ENCODE measurements around the gene GSX2.
A peak's percentile ranks its signal among the peaks of the same experiment; 100 is the strongest.
"Not testable (repeated sequence)": the region's sequence is repeated elsewhere in the genome, so short reads cannot be mapped to it uniquely, and the experiment has no call there.

GSX2 gene

DNA sequence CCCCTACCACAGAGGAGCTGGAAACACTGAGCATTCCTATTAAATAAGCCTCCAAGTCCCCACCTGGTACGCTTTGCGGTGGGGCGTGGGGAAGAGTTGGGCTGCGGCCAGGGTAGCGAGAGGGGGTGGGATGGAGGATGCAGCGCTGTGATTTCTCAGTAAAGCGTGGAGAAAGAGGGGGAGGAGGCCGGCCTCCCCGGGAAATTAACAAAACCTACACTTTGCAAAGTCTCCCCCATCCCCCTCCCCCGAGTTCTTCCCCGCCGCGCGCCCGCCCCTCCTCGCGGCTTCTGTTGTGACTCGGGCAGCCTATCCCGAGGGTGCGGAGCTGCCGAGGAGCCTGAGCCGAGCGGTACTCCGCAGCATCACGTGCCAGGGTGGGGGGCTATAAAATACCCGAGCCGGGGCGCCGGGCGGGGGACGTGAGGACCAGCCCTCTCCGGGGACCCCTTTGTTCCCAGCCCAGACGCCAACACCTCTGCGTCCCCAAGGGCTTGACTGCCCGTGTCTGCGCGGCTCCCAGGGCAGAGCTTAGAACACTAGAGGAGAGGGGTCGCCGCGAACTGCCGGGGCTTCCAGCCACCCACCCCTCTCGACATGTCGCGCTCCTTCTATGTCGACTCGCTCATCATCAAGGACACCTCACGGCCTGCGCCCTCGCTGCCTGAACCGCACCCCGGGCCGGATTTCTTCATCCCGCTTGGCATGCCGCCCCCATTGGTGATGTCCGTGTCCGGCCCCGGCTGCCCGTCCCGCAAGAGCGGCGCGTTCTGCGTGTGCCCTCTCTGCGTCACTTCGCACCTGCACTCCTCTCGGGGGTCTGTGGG is at the start of gene GSX2:
Gene GSX2, plus strand, starts transcription at position 416 of the 827 bp plus-strand sequence. Its CDS starts 182 bp downstream, at position 598.
- no peak for DNase-seq (ENCODE audit: low spot score)

- no peak for DNase-seq (ENCODE audit: low spot score)
Measured at GRCh38 chr4:54050214-54050904, 49.6 kb upstream of the GSX2 start.

DNA sequence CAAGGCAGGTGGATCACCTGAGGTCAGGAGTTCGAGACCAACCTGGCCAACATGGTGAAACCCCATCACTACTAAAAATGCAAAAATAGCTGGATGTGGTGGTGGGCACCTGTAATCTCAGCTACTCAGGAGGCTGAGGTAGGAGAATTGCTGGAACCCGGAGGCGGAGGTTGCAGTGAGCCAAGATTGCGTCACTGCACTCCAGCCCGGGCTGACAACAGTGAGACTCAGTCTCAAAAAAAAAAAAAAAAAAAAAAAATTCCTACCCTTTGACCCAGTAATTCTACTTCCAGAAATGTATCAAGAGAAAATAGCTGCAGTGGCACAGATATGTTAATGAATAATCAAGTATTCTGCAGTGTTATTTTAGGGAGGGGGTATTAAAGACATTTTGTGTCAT is 46.6 kb upstream of the GSX2 start:
- DNase-seq (ENCODE audit: low spot score): not testable (repeated sequence)

DNA sequence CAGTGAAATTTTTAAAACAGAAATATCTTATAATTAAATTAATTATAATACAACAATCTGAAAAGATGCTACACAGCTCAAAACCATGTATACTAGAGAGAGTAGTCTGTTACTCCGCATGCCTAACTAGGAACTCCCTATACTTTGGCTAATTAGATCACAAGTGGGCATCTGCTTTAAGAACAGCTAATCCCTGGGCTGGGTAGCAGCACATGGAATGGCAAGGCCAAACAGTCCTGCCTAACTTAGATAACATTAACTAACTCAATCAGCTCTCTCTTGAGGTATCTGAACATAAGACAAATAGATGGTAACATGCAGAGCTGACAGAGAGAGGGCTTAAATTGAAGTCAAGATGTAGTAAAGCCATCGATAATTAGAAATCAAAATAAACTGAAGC is 45.5 kb upstream of the GSX2 start:
- DNase-seq (ENCODE audit: low spot score): no peak

DNA sequence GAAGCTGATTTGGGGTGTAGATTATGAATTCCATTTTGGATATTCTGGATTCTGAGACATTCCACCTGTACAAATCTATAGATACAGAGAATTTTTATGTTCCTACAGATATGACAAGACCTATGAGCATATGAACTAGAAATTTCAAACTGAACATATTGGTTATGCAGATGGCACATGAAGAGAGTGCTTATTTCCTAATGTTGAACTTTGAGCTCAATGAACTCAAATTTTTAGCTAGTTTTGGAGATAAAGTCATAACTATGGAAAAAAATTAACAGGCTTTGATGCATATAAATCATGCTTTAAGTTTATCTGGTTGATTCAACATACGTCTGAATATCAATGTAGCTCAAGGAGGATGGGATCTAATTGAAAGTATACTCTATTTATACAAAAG is 44.5 kb upstream of the GSX2 start:
- no peak for DNase-seq (ENCODE audit: low spot score)

DNA sequence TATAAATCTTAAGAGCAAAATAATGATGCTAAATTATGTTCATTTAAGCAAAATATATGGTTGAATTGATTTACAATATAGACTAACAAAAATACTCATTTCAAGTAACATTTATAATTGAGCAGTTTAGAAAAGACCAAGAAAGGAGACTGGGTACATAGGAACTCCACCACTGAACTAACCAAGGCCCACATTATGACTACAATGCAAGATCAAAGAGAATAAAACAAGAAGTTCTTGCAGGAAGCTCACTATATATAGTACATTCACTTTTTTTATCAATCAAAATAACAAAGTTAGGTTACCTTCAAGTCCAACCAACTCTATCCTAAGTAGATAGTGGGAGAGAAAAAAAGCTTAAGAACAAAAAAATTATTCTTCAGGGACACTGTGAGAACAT is 43.6 kb upstream of the GSX2 start:
- DNase-seq (ENCODE audit: low spot score): no peak

GRCh38 chr4:54058171-54058570 is 41.8 kb upstream of the GSX2 start:
- no peak for DNase-seq (ENCODE audit: low spot score)

DNA sequence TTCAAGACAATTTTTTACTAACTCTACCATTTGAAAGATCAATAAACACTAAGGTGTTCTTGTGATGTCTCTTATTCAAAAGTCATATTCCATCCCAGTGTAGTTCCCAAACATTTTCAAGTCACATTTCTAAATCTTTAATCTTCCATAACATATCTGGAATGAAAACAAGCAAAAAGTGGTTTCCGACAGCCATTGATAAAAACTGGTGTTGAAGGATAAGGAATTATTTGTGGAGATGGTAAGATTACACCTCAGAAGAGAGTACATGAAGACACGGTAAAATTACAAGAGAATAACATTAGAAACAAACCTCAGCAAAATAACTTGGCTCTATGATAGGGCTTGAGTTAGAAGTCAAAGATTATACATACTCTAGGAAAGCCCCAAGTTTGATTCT is 39.8 kb upstream of the GSX2 start:
- DNase-seq (ENCODE audit: low spot score): no peak

GRCh38 chr4:54061067-54061466 is 38.9 kb upstream of the GSX2 start:
- DNase-seq (ENCODE audit: low spot score): no peak

GRCh38 chr4:54061873-54062272 is 38.1 kb upstream of the GSX2 start:
- no peak for DNase-seq (ENCODE audit: low spot score)

DNA sequence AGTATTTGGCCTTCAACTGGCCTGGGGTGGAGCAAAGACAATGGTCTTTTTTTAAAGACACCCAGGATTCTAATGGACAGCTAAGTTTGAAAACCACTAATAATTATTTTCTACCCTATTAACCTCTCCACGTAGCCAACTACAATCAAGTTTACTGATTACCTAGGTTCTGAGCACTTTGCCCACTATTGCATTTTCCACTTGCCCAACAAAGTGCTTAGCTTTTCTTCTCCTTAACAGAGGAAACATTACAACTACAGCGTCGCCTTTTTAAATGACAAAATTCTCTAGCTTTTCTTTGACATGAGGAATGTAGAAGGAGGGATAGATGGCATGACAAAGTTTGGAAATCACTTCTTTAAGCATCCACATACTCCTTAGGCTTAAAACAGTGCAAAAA is 37.6 kb upstream of the GSX2 start:
- DNase-seq (ENCODE audit: low spot score): no peak

DNA sequence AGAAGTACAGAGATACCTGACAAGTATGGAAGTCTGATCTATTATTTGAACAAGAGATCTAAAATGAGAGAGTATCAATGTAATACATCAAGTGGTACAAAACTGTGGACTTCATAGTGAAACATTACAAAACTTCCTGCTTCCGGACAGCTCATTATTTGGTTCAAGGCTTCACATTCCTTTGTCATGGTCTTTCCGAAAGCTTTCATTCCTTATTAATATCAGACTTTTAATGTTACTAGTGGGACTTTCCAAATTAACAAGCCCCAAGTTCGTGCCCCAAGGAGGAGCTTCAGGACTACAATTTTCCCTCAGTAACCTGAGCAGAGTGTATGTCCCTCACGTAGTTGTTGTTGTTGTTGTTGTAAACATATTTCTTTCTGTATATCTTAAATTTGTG is 36.7 kb upstream of the GSX2 start:
- DNase-seq (ENCODE audit: low spot score): no peak

DNA sequence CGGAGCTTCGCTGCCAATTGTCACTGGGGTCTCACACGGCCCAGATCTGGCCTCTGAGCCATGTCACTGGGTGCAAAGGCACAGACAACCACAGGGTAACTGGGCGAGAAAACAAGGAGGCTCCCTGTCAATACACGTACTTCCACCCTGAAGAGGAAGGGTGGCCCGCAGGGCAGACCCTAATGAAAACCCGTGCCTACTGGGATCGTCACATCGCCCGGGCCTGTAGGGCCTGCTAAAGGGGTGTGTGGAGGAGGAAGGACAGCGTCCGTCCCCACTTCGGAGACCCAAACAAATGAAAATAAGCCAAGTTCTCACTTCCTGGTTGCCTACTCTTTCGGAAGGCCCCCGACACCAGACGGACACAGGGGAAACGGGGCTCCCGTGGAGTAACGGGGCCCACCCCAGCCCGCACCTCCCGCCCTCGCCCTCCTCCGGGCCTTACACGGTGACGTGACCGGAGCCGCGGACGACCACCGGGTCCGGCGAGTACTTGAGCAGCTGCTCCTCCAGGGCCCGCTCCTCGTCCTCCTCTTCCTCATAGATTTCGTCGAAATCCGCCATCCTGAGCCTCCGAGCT is 36.1 kb upstream of the GSX2 start:
- peak; percentile 47 for DNase-seq (ENCODE audit: low spot score)

DNA sequence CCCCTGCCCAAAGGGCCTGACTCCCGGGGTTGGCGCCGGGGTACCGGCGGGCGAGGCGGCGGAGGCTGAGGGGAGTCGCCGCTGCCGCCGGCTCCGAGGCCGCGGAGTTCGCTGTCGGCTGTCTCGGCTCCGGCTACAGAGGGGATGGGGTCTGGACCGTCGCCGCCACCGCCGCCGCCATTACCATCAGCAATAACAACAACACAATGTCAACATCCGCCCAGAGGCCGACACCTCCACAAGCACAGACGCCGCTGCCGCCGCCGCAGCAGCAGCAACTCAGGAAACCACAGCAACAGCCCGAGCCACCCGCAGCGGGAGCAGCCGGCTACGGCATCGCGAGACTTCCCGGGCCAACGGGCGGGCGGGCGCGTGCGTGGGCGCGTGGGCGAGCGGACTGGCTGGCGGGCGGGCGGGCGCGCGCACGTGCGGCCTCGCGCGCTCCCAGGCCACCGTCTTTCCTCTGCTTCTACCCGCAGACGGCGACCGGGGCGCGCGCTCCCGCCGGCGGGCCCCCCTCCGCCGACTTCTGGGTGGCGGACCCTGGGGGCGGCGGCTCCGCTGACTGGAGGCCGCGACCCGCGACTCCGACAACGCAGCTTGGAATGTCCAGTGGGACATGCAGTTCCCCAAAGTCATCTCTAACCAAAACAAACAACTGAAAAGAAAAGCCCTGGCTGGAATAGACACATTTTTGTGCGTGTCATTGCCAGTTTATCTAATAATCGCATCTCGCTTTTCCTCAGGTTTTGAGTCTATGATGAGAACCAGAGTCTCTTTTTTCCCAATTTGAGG is 35.4 kb upstream of the GSX2 start, which contains the start of gene CHIC2:
Gene CHIC2, minus strand, starts transcription at position 289 of the 795 bp plus-strand sequence. CDS start 305 bp downstream, outside the sequence.
- DNase-seq (ENCODE audit: low spot score): peak; percentile 98

DNA sequence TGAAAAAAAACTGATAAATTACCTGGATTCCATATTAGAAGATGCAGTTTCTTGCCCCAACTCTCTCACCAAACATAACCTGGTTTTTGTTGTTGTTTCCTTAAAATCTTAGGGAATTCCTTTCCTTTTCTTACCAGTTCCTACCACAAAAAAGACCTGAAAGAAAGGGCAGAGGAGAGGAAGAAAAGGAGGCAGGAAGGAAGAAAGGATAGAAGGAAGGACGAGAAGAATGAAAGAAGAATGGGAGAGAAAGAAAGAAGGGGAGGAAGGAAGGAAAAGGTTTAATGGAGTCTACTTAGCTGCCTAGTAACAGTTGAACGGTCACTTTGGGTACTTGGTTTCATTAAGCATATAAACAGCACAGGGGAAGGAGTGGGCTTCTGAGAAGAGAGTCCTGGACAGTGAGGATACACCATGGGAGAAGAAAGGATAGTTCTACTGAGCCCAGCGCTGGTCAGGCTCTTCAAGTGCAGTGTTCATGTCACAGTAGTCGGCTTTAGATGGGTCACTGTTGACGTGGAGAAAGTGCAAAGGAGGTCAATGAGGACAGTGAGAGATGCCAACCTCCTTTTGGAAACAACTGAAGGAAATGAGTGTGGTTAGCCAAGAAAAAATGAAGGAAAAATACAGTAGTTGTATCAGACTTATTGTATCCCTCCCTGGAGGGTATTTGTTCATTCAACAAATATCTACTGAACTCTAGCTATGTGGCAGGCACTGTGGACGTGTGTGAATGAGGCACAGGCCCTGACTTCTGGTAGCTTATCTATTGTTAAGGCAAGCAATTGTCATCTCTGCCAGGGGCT is 34.5 kb upstream of the GSX2 start:
- DNase-seq (ENCODE audit: low spot score): no peak

DNA sequence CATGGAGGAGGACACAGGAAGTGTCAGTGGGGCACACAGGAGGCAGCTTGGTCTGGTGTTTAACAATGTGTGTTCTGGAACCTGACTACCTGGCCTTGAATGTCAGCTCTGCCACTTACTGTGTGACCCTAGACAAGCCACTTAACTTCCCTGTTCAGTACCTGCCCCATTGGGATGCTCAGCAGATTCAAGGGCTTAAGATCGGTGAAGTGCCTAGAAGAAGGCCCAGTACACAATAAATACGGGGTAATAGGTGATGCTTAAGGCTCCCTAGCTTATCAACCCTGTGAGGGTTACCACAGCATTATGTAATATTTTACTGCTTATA is 33.9 kb upstream of the GSX2 start:
- DNase-seq (ENCODE audit: low spot score): no peak

DNA sequence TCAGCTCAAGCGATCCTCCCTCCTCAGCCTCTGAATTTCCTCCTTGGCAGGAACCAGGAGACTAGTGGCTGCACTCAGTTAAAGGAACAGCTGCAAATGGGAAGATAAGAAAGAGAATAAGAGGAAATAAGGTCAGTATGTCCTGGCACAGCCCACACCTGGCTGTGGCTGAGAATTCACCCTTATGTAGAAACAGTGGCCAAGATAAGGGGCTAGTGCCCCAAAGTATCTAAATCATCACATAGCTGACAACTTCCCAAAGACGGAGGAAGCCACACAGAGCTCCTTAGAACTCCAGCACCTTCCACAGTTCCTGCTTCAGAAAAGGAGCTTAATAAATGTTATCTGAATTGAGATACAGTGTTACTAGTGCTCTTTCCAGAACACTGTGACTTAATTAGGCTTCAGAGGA is 33.2 kb upstream of the GSX2 start:
- no peak for DNase-seq (ENCODE audit: low spot score)

- DNase-seq (ENCODE audit: low spot score): no peak
Measured at GRCh38 chr4:54067166-54067565, 32.8 kb upstream of the GSX2 start.

GRCh38 chr4:54073271-54073880 is 26.6 kb upstream of the GSX2 start:
- DNase-seq (ENCODE audit: low spot score): no peak

GRCh38 chr4:54074381-54074780 is 25.6 kb upstream of the GSX2 start:
- no peak for DNase-seq (ENCODE audit: low spot score)

- no peak for DNase-seq (ENCODE audit: low spot score)
Measured at GRCh38 chr4:54076673-54077072, 23.3 kb upstream of the GSX2 start.

Data from HuH-7 (cell line).